GM12873 (cell line): ENCODE results near the gene CDK18.

ENCODE experiments used
- CTCF ChIP-seq: IDR thresholded peaks from 2 replicates; pipeline ENCODE4 v1.5.1; 2012; ENCODE audit warnings: low read depth, mild to moderate bottlenecking, moderate library complexity, low read length, control low read depth; ENCODE audit not compliant: insufficient read depth; ENCODE audit errors: missing control alignments

Gene CDK18

GRCh38 chr1:205504311-205505075, at the start of gene CDK18:
Gene CDK18, plus strand, starts transcription at chr1:205504669. Its CDS starts 18,499 bp downstream, at chr1:205523168.
- no peak for TF ChIP-seq CTCF

GRCh38 chr1:205454903-205455335, 49.5 kb upstream of the CDK18 start:
- TF ChIP-seq CTCF, result no peak

- no peak for TF ChIP-seq CTCF
Measured at GRCh38 chr1:205455581-205456382, 48.7 kb upstream of the CDK18 start, which contains the start of gene BLACAT1. Gene BLACAT1, minus strand, starts transcription at chr1:205456045.

- TF ChIP-seq CTCF, result no peak
Measured at GRCh38 chr1:205456383-205456867, 48.0 kb upstream of the CDK18 start.

GRCh38 chr1:205456868-205457745, 47.4 kb upstream of the CDK18 start:
- no peak for TF ChIP-seq CTCF

GRCh38 chr1:205458777-205459566, 45.5 kb upstream of the CDK18 start:
- no peak for TF ChIP-seq CTCF
